Endometrial microvascular endothelial cells (primary cell): Measurements from ENCODE around the gene HMGCR. TPM values are rescaled to one million over a fixed set of nuclear protein-coding genes. Genes with fewer than 3 reads are reported as not detected.

ENCODE experiments used
- in situ Hi-C: cut with HindIII; loops from 2 replicates; pipeline ENCODE4 v1.10.0; 2017; ENCODE audit warnings: low sequenced_read_pairs, low pct_unique_long_range_greater_than_20kb; ENCODE audit errors: inconsistent ontology term
- total RNA-seq: library from RNA; depleted of rRNA; stranded (reverse); fragments of >200 nt; gene quantifications from one replicate; pipeline ENCODE4 v1.2.3, GENCODE V29; 2015; ENCODE audit errors: inconsistent ontology term

HMGCR gene
- total RNA-seq, 1 donor from 2014 or later: 32.1 TPM

- in situ Hi-C loops: no loop called here
Observed at GRCh38 chr5:75337366-75338021, 474 bp downstream of the HMGCR start.

GRCh38 chr5:75338408-75338807 lies 1.4 kb downstream of the HMGCR start:
- in situ Hi-C loops: no loop called here

GRCh38 chr5:75340714-75341478 lies 3.9 kb downstream of the HMGCR start:
- in situ Hi-C loops: no loop called here

- in situ Hi-C loops: no loop called here
Observed at GRCh38 chr5:75341934-75342333, 4.9 kb downstream of the HMGCR start.

GRCh38 chr5:75342836-75343235 lies 5.8 kb downstream of the HMGCR start:
- in situ Hi-C loops: no loop called here

- in situ Hi-C loops: no loop called here
Observed at GRCh38 chr5:75348241-75348640, 11.2 kb downstream of the HMGCR start.

- in situ Hi-C loops: loop anchor here (10.0 kb wide), 1 partner anchor 335 kb away; no protein-coding TSS in a partner anchor
Observed at GRCh38 chr5:75349663-75350062, 12.6 kb downstream of the HMGCR start.

GRCh38 chr5:75351139-75351926 lies 14.3 kb downstream of the HMGCR start:
- in situ Hi-C loops: loop anchor here (10.0 kb wide), 1 partner anchor 333 kb away; no protein-coding TSS in a partner anchor

- in situ Hi-C loops: loop anchor here (10.0 kb wide), 1 partner anchor 330 kb away; no protein-coding TSS in a partner anchor
Observed at GRCh38 chr5:75355236-75355635, 18.2 kb downstream of the HMGCR start.

- in situ Hi-C loops: loop anchor here (10.0 kb wide), 1 partner anchor 328 kb away; no protein-coding TSS in a partner anchor
Observed at GRCh38 chr5:75356719-75357118, 19.7 kb downstream of the HMGCR start.

GRCh38 chr5:75358117-75358516 lies 21.1 kb downstream of the HMGCR start:
- in situ Hi-C loops: loop anchor here (10.0 kb wide), 1 partner anchor 327 kb away; no protein-coding TSS in a partner anchor

- in situ Hi-C loops: no loop called here
Observed at GRCh38 chr5:75361310-75361709, 24.3 kb downstream of the HMGCR start.

- in situ Hi-C loops: no loop called here
Observed at GRCh38 chr5:75362474-75362975, 25.5 kb downstream of the HMGCR start.

- in situ Hi-C loops: no loop called here
Observed at GRCh38 chr5:75363111-75363510, 26.1 kb downstream of the HMGCR start.

- in situ Hi-C loops: no loop called here
Observed at GRCh38 chr5:75363726-75364495, 26.9 kb downstream of the HMGCR start.

- in situ Hi-C loops: no loop called here
Observed at GRCh38 chr5:75364571-75365280, 27.7 kb downstream of the HMGCR start.

GRCh38 chr5:75365740-75366139 lies 28.7 kb downstream of the HMGCR start:
- in situ Hi-C loops: no loop called here

- in situ Hi-C loops: no loop called here
Observed at GRCh38 chr5:75366787-75367186, 29.8 kb downstream of the HMGCR start.
